HuH-7 (cell line): ENCODE measurements around the gene AGPAT2.
"Not testable (repeated sequence)": the region's sequence is repeated elsewhere in the genome, so short reads cannot be mapped to it uniquely, and the experiment has no call there.

Source experiments
- DNase-seq: peaks from one replicate; pipeline ENCODE4 v3.0.0; 2011; ENCODE audit warnings: low spot score

The AGPAT2 gene

DNA sequence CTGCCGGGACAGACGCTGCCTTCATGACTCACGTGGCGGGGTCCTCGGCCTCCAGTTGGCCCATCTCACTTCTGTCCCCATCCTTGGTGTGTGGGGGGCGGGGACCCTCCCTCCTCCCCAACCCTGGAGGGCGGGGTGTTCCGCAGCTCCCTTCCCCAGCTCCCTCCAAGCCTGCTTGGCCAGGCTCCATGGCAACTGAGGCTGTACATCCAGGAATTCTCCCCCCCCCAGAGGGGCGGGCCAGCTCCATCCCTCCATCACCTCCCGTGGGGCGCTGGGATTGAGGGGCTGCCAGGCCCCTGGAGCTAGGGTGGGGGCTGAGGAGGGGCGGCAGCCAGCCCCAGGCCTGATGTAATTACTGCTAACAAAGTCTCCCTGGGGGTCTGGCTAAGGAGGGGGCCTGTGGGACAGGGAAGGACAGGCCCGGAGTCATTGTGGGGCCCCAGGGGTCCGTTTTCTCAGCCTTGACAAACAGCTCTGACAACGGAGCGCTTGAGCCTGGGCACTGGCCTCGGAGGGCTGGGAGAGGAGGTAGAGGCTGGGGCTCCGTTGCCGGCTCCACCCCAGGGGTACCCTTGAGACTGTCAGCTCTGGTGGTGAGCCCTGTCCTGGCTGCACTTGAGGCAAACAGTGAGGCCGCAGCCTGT, 33.1 kb upstream of the AGPAT2 start:
- no peak for DNase-seq

- no peak for DNase-seq
Observed at GRCh38 chr9:136719195-136719880, 32.1 kb upstream of the AGPAT2 start.

DNA sequence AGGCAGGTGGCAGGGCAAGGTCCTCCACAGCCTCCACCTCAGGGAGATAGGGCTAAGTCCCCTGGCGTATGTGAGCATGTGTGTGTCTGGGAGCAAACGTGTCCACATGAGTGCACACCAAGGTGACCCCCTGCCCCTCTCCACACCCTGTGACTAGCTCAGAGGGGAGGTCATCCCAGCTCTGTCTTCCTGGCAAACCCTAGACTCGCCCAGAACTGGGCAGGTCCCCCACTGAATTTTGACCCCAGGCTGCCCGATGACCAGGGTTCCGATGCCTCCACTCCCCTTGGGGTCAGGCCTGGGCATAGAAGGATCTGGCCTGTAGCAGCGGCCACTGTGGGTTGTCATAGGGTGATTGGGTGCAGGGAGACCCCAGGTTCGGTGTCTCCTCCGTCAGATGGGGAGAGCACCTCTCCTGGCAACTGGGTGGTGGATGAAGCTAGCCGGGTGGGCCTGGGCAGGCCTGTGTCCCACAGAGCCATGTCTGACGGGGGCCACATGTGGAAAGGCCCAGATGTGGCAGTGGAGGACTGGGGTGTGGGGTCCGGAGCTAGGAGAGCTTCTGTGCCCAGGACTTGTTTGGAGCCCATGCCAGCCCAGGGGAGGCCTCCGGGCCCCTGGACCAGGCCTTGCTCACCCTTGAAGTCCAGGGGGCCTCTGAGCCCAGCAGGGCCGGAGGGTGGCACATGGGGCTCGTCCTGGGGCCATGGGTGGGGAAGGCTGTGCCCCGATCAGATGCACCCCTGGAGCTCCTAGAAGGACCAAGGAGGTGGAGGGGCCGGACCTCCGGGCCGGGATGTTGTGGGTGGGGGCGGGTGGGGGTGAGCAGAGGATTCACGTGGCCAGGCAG, 31.3 kb upstream of the AGPAT2 start:
- no peak for DNase-seq

DNA sequence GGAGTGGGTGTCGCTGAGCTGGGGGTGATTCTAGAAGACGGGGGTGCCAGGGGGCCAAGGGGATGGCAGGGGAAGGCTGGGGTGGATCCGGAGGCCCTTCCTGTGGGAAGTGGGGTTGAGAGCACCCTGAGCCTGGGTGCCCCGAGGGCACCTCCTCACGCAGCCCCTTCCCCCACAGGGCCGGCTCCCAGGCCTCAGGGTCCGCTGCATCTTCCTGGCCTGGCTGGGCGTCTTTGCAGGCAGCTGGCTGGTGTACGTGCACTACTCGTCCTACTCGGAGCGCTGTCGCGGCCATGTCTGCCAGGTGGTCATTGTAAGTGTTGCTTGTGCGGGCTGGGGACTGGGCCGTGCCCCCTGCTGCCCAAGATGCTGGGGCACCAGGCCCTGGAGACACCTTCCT, 30.1 kb upstream of the AGPAT2 start:
- DNase-seq = no peak

GRCh38 chr9:136714893-136715274, 27.6 kb upstream of the AGPAT2 start:
- DNase-seq = no peak

DNA sequence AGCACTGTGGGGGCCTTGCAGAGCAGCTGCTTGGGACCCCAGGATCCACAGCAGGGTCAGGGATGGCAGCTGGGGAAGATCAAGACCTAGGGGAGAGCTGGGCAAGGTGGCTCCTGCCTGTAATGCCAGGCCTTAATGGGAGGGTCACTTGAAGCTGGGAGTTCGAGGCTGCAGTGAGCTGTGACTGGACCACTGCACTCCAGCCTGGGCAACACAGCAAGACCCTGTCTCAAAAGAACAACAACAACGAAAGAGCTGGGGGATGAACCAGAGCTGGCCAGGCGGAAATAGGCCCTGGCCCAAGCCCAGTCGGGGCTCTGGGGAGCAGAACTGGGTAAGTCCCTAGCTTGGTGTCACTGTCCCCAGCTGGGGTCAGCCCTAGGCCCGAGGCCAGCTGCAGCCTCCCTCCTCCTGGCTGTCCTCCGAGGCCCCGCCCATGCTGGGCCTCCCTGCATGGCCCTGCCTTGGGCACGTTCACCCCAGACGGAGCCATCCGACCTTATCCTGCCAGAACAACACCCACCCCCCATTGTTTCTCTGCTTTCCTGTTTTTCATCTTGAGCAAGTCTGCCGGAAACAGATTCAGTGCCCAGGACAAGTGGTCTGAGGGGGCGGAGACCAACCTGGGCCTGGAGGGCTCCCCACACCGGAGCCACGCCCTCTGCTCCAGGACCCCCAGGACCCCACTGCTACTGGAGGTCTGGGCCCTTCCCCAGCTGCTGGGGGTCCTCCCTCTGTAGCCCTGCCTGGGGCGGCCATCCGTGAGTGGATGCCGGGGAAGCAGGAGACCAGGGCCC, 27.0 kb upstream of the AGPAT2 start:
- no peak for DNase-seq

- no peak for DNase-seq
Observed at GRCh38 chr9:136713550-136713949, 26.3 kb upstream of the AGPAT2 start.

- DNase-seq = no peak
Observed at GRCh38 chr9:136712690-136713544, 25.7 kb upstream of the AGPAT2 start.

DNA sequence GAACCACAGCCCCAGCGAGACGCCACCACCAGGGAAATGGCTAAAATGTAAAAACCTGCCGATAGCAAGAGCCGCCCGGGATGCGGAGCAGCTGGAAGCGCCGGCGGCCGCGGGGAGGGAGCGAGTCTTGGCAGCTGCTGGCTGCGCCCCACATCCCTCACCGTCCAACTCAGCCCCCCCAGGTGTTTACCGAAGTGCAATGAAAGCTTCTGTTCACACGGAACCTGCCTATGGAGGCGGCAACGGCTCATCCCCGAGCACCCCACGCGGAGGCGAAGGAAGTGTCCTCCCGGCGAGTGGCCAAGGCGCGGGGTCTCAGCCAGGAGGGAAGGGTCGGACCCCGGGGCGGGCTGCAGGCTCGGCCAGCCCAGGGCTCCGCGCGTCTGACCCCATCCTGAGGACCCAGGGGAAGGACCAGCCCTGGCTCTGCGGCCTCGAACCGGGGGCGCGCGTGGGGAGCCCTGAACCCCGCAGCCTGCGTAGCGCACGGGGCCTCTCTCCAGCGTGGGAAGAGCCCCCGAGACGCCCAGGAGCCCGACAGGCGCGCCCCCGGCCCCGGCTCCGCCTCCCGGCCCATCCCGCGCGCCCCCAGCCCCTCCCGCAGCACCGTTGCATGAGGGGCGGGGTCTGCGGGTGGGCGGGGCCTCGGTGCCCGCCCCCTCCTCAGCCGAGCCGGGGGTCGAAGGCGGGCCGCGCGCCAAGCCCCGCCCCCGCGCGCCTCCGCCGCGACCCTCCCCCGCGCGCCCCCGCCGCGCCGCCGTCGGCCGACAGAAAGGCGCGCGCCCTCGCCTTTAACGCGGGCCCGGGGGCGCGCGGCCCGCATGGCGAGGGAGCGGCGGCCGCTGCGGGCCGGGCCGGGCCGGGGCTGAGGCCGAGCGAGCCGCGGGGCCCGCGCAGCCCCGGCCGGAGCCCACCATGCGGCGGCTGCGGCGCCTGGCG, 24.8 kb upstream of the AGPAT2 start, which contains the start of gene DIPK1B:
Gene DIPK1B (plus strand): TSS at position 822 of the 939 bp plus-strand sequence. CDS start 94 bp downstream, at position 916.
- DNase-seq = peak; percentile 96

DNA sequence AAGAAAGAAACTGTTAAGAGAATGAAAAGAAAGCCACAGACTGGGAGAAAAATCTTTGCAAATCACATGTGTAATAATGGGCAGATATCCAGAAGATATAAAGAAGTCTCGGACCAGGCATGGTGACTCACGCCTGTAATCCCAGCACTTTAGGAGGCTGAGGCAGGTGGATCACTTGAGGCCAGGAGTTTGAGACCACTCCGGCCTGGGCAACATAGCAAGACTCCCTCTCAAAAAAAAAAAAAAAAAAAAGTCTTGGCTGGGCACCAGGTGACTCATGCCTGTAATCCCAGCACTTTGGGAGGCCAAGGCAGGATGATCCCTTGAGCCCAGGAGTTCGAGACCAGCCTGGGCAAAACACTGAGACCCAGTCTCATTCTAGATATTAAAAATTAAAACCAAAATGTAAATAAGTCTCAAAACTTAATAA, 24.0 kb upstream of the AGPAT2 start:
- not testable (repeated sequence) for DNase-seq

GRCh38 chr9:136710543-136710942, 23.3 kb upstream of the AGPAT2 start:
- no peak for DNase-seq

DNA sequence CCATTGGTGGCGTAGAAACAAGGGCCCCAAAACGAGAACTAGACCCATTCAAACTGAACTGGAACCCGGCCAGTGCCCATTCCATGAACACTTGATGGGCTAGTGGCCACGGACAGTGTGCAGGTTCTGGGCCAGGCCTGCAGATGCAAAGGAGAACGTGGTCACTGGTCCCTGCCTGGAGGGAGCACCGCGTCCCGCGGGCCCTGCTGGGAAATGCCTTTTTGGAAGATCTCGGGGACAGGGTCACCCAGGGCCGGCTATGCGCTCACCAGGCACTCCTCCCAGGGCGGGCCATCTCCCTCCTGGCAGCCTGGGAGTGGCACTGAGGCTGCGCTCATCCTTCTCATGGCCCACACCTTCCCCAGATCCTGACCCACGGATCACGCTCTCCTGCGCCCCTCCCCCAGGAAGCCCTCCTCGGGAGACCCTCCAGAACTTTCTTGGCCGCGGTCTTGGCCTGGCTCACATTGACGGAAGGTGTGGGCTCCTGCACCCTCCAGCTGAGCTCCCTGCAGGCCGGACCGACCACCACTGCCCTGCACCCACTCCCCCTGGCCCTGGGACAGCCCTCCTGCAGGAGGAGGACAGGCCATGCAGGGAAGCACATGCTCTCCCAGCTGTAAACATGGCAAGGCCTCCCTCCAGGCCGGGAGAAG, 22.3 kb upstream of the AGPAT2 start:
- DNase-seq = no peak

- DNase-seq = no peak
Observed at GRCh38 chr9:136707849-136708517, 20.7 kb upstream of the AGPAT2 start.

- no peak for DNase-seq
Observed at GRCh38 chr9:136707011-136707410, 19.8 kb upstream of the AGPAT2 start.

DNA sequence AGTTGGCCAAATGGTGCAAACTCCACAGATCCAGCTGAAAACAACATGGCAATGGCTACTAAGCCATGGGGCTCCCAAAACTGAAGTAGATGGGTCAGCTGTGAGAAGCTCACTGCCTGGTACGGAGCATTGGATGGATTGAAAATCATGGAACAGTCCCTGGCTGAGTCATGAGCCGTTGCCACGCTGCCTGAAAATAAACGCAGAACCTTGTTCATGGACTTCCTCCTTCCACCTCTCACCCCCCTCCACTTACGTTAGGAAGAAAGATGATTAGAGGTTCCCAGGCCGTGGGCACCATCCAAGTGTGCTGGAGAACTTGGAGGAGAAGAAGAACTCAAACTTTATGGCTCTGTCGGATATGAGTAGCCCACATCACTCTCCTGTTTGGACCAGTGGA, 18.3 kb upstream of the AGPAT2 start:
- DNase-seq = no peak

DNA sequence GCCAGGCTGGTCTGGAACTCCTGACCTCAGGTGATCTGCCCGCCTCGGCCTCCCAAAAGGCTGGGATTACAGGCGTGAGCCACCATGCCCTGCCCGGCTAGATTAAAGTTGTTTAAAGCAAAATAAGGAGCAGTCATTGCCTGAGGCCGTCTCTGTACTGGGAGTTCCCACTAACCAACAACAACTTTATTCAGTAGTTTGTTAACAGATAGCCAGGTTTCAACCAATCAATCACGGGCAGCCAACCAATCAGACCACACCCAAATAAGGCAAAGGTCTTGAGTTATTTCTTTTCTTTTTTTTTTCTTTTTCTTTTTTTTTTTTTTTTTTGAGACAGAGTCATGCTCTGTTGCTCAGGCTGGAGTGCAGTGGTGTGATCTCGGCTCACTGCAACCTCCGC, 17.5 kb upstream of the AGPAT2 start:
- not testable (repeated sequence) for DNase-seq

- no peak for DNase-seq
Observed at GRCh38 chr9:136703276-136703860, 16.1 kb upstream of the AGPAT2 start.

- no peak for DNase-seq
Observed at GRCh38 chr9:136701668-136702053, 14.4 kb upstream of the AGPAT2 start.
